ENCODE results near the gene CGB1.
"Not testable (repeated sequence)": the region's sequence is repeated elsewhere in the genome, so short reads cannot be mapped to it uniquely, and the experiment has no call there.

Gene CGB1

DNA sequence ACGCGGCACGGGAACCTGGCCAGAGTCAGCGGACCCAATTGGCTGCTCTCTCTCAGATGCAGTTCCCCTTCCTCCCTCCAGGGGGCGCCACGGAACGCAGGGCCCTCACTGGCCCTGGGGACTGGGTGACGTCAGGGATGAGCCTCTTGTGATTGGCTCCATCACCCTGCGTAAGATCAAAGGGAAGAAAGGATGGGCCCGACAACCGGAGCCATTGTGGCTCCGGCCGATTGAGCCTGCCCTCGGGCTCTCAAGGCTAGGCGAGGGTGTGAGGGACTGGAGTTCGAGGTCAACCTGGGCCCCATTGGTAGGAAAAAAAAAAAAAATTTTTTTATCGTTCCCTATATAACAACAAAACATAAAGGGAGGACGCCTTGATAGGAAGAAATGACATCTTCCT is at the start of gene CGB1:
Gene CGB1 (minus strand): TSS at position 81 of the 400 bp plus-strand sequence. CDS start 184 bp downstream, outside the sequence.
- DNase-seq (ENCODE audit: low spot score) = not testable (repeated sequence)

DNA sequence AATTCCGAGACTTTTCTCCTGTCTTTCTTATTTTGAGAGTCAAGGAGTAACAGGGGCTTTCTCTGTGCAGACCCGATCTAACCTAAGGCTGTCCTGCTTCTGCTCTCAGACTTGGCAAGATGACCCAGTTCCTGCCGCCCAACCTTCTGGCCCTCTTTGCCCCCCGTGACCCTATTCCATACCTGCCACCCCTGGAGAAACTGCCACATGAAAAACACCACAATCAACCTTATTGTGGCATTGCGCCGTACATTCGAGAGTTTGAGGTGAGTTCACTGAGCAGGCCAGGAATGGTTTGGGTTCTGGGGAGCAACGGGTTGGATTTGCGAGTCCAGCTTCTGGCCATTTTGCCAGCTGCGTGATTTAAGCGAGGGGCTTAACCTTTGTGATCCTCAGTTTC is 49.6 kb upstream of the CGB1 start:
- no peak for DNase-seq (ENCODE audit: low spot score)

DNA sequence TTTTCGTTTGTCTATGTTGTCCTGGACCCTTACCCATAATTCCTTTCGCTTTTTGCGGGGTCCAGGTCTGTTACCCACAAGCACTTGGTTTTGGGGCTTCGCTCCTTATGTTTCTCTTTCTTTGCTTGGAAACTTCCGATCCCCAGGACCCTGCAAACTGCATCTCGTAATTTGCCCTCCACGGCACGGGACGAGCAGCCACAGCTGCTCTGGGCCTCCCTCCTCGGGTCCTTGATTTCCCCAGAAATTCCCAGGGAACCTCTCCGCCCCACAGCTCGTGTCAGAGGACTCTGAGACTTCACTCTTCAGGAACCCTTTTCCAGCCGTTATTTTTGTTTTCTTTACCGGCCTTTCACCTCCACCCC is 49.2 kb upstream of the CGB1 start:
- no peak for DNase-seq (ENCODE audit: low spot score)

DNA sequence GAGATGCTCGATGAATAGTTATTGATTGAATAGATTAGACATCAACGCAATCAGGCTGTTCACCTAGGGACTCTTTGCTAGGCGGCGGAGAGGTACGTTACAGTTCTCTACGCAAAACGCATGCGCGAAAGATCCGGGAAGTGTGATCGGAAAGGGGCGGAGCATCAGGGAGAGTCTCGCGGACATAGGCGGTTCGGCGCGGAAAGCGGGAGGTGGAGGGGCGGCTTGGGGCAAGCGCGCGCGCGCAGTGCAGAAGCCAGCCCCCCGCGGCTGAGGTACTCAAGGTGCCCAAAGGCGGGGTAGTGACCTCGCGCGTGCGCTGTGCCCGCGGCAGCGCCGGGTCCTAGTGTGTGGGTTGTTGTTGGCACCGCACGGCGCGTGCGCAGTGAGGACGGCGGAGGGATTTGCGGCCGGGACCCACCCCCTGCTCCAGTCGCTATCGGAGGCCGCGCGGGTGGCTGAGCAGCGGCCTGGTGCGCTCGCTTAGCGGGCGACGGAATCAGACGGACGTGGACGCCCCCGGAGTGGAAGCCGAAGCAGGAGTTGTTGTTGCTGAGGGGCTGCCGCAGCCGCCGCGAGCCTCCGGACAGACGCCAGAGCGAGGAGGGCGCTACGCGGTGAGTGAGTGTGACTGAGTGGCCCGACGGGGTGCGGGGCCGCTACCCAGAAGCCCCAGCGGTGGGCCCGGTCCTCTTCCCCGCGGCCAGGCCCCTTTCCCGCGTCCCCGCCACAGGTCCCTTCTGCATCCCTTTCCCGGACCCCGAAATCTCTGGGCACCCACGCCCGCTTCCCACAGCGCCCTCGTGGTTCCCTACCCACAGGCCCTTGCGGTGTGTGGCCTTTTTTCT is 48.5 kb upstream of the CGB1 start, which contains the start of gene SNRNP70:
Gene SNRNP70 (plus strand): TSS at position 432 of the 848 bp plus-strand sequence. CDS start 964 bp downstream, outside the sequence.
- DNase-seq (ENCODE audit: low spot score) = peak; percentile 100

DNA sequence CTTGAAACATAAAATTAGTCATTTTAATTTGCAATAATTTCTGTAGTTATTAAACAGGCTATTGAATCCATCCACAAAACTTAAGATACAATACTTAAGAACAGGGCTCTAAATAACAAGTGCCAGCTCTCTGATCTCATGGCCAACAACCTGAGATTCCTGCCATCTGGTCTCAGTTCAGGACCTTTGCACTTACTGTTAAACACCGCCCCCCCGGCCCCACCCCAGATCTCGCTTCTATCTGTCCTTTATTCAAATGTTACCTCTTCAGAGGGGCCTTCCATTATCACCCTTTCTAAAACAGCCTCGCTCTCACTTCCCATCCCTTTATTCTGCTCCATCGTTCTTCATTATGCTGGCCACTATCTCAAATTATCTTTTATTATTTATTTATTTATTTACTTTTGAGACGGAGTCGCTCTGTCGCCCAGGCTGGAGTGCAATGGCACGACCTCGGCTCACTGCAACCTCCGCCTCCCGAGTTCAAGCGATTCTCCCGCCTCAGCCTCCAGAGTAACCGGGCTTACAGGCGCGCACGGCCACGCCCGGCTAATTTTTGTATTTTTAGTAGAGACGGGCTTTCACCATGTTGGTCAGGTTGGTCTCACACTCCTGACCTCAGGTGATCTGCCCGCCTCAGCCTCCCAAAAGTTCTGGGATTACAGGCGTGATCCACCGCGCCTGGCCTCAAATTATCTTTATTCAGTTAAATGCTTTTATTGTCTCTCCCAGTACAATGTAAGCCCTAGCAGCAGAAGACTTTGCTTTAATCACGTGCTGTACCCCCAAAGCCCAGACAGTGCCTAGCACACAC is 47.7 kb upstream of the CGB1 start:
- DNase-seq (ENCODE audit: low spot score) = no peak

DNA sequence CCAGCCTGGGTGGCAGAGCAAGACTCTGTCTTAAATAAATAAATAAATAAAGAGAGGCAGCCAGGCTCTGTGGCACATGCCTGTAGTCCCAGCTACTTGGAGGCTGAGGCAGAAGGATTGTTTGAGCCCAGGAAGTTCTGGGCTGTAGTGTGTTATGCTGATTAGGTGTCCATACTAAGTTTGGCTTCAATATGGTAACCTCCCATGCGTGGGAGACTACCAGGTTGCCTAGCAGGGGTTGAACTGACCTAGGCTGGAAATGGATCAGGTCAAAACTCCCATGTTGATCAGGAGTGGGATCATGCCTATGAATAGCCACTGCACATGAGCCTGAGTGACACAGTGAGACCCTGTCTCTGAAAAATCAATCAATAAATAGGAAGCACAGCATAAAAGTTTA is 44.6 kb upstream of the CGB1 start:
- no peak for DNase-seq (ENCODE audit: low spot score)

DNA sequence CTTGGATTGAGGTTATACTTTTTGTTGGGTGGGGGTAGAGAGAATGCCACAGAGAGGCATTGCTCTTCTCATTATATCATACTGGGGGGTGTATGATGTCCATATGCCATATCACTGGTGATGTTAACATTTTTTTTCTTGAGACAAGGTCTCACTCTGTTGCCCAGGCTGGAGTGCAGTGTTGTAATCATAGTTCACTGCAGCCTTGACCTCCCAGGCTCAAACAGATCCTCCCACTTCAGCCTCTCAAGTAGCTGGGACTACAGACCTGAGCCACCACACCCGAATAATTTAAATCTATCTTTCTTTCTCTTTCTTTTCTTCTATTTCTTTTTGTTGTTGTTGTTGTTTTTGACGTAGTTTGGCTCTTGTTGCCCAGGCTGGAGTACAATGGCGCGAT is 43.7 kb upstream of the CGB1 start:
- DNase-seq (ENCODE audit: low spot score) = no peak

DNA sequence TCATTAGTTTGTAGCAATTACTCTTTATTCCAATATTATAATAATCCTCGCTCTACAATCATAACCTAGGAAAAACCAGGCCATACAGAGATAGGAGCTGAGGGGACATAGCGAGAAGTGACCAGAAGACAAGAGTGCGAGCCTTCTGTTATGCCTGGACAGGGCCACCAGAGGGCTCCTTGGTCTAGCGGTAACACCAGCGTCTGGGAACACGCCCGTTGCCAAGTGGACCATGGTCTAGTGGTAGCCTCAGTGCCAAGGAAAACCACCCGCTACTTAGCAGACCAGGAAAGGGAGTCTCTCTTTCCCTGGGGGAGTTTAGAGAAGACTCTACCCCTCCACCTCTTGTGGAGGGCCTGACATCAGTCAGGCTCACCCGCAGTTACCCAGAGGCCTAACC is 38.2 kb upstream of the CGB1 start:
- not testable (repeated sequence) for DNase-seq (ENCODE audit: low spot score)

DNA sequence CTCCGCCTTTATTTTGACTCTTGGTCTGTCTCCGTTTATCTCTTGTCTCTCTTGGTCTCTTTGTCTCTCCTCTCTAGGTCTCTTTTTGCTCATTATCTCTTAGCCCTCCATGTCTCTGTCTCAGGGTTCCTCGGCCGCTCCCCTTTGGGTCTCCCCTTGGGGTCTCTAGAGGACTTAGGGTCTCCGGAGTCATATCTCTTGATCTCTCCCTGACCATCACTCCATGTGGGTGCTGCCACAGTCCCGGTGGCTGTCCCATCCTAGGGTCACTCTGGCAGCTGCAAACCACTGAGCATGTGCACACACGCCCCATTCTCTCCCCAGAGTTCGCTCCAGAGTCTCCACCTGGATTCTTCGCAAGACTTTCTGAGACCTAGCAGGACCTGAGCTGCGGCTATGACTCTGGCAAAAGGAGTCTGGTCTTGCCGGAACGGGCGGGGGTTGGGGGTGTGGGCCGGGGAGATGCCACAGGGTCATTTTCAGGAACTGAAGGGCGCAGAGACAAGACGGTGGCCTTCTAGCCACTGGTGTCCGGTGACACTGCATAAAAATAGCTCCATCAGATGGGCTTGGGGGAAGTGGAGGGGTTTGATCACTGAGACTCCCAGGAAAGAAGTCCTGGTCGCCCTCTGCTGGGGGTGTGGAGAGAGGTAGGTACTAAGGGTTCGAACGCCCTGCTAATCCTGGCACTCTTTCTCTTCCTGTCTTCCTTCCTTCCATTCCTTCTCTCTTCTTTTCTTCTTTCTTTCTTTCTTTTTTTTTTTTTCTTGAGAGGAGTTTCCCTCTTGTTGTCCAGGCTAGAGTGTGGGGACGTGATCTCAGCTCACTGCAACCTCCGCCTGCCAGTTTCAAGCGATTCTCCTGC is 37.1 kb upstream of the CGB1 start:
- DNase-seq (ENCODE audit: low spot score) = no peak

DNA sequence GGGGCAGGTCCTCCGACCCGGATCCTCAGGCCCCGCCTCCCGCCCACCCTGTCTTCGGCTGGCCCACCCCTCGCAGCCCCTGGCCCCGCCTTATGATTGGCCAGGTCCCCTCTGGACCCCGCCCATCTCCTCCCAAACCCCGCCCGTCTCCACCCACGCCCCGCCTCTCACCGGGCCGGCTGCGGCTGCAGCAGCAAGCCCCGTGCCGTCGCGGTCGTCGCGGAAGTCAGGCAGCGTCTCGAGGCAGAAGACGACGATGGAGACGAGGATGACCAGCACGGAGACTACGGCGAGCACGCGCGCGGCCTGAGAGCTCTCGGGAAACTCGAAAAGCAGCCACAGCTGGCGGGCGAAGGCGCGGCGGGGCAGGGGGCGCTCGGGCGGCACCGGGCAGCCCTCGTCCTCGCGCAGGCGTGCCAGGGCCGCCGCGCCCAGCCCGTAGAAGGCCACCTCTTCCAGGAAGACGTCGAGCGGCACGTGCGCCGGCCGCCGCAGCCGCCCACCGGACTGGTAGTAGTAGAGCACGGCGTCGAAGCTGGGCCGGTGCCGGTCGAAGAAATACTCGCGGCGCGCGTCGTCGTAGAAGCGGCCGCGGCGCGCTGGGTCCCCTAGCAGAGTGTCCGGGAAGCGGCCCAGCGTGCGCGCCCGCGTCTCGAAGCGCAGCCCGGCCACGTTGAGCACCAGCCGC is 35.3 kb upstream of the CGB1 start:
- DNase-seq (ENCODE audit: low spot score) = no peak

DNA sequence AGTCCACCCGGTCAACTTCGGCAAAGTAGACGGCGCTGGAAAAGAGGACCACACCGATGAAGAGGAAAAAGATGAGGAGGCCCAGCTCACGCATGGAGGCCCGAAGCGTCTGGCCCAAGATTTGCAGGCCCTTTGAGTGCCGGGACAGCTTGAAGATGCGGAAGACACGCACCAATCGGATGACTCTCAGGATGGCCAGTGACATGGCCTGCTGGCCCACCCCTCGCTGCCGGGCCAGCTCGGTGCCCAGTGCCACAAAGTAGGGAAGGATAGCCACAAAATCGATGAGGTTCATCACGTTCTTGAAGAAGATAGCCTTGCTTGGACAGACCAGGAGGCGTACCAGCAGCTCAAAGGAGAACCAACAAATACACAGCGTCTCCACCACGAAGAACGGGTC is 33.7 kb upstream of the CGB1 start:
- DNase-seq (ENCODE audit: low spot score) = no peak

DNA sequence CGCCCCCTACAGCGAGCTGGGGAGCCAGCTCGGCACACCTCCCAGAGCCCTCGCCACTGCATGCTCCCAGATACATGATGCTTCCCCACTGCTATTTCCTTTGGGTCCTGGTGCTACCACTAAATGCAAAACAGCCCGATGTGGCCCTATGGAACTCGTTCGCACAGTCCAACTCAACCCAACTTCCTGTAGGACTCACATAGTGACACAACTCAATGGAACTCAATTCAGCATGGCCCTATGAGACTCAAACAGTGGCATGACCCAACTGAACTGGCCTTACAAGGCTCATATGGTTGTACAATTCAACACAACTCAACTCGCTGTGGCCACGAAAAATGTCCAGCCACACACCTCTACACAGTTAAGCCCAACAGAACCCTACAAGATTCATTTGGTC is 32.3 kb upstream of the CGB1 start:
- DNase-seq (ENCODE audit: low spot score) = no peak

DNA sequence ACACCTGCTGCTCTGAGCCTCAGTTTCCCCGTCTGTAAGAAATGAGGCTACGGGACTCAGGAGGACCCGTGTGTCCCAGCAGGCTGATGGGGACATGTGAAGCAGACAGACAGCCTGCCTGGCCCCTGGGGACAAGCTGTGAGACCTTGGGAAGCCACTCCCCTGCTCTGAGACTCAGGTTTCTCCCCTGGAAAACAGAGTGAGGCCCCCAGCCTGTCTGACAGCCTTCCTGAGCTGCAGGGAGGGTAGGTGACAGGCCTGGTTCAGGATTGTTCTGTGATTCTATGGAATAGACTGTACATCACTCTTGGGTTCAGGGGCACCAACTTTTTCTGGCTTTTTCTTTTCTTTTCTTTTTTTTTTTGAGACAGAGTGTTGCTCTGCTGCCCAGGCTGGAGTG is 30.9 kb upstream of the CGB1 start:
- DNase-seq (ENCODE audit: low spot score) = no peak

DNA sequence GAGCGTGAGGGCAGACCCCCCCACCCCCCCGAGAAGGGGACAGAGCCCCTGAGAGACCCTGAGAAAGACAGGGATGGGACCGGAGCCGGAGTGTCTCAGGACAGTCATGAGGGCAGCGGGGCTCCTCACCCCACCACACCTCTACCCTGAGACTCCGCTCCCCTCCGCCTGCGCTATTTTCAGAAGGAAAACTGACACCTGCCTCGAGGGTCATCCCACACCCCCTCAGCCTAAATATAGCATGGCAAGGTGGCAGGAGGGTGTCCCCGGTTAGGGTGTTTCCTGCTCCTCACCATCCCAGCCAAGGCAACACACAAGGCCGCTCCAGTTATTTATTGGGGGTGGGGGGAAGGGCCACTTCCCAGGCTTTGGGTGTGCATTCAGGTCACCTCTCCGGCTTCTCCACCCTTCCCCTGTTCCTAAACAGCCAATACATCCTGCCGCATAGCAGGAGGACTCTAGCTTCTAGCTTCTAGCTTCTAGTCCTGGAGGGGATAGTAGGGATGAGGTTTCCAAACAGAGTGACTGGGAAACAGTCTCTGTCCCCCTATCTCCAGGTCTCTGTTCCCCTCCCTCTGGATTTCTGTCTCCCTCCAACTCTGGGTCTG is 29.3 kb upstream of the CGB1 start:
- DNase-seq (ENCODE audit: low spot score) = no peak

DNA sequence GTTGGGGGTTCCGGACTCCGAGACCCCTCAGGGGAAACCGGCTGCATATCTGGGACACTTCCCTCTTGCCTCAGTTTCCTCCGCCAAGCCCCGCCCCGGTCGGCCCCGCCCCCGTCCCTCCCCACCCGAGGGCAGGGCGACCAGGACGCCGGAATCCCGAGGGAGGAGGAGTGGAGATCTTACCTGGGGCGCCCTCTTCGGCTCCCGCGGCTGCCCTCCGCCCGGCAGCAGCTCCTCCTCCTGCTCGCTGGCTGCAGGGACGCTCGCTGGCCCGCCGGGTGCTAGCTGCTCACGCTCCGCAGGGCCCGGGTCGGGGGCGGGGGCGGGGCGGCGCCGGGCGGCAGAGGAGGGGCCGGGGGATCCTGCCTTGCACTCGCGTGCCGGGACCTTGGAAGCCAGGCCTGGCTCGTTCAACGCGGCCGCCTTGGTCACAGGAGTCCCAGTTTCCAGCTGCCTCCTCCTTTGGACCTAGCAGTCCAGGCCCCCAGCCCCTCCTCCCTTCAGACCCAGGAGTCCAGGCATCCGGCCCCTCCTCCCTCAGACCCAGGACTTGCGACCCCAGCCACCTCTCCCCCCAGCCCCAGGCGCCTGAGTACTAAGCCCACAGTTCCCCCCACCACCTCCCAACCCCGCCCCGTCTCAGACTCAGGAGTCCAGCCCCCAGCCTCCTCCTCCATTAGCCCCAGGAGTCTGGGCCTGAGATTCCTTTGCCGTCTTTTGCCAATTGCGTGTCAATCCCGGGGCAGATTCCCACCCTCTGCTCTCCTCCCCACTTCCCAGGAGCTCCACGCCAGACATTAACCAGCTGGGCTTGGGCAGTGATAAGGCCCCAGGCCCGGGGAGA is 28.3 kb upstream of the CGB1 start, which contains the start of gene NTF4:
Gene NTF4 (minus strand): TSS at position 51 of the 844 bp plus-strand sequence. CDS start 2,821 bp downstream, outside the sequence.
- DNase-seq (ENCODE audit: low spot score) = peak; percentile 61

DNA sequence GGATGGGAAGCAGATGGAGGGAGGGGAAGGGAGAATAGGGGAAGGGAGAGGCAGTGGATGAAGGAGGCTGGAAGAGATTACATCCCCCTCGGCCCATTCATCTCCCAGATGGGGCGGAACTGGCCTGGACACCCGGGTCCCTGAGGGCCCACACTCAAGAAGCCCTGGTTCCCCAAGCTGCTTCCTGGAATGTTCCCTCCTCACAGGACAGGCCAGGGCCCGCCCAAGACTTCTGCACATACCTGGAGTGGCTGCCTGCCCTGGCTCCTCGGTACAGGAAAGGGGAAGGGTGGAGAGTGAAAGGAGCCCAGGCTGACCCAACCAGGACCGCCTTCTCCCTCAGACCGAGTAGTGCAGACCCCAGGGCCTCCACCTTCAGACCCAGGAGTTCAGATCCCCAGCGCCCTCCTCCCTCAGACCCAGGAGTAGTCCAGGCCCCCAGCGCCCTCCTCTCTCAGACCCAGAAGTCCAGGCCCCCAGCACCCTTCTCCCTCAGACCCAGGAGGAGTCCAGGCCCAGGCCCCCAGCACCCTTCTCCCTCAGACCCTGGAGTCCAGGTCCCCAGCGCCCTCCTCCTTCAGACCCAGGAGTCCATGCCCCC is 27.4 kb upstream of the CGB1 start:
- no peak for DNase-seq (ENCODE audit: low spot score)

DNA sequence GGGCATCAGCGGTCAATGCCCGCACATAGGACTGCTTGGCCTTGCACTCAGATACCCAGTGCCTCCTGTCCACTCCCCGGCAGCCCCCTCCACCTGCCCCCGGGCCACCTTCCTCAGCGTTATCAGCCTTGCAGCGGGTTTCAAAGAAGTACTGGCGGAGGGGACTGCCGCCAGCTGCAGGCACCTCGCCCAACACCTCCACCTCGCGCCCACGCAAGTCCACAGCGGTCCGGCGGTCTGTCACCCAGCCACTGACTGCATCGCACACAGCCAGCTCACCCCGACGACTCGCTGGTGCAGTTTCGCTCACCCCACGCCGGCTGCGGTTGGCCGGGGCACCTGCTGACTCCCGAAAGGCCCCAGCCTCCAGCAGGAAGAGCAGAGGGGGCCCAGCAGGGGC is 24.8 kb upstream of the CGB1 start:
- DNase-seq (ENCODE audit: low spot score) = no peak

DNA sequence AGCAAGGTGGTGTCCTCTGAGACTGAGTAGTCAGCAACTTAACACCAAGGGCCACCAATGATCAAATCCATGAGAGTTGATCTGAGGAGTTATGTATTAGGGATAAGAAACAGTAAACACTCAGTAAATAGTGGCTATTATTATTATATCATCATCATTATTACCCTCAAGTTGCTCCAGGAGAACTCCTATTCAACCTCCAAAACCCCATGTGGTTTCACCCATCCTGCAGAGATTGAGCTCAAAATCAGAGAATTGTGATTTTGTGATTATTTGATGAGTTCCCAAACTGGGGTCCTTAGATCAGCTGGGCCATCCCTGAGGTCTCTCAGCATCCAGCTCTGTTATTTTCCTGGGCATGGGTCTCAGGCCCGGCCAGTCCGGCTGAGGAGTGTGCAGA is 24.3 kb upstream of the CGB1 start:
- no peak for DNase-seq (ENCODE audit: low spot score)

DNA sequence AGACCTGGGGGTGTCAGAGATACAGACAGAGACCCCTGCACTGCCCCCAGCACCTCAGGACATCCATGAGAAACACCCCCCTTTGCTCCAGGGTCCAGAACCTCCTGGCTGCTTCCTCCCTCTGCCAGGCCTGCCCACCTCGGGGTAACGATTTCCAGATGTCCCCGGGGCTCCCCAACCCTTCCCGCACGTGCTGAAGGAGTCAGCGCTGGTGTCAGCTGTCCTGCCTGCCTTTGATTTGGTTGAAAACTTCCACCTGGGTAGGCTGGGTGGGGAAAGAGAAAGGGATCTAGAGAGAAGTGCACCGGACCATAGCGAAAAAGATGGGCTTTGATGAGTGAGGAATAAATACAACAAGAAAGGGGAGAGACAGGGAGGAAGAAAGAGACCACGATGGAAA is 22.4 kb upstream of the CGB1 start:
- DNase-seq (ENCODE audit: low spot score) = no peak

DNA sequence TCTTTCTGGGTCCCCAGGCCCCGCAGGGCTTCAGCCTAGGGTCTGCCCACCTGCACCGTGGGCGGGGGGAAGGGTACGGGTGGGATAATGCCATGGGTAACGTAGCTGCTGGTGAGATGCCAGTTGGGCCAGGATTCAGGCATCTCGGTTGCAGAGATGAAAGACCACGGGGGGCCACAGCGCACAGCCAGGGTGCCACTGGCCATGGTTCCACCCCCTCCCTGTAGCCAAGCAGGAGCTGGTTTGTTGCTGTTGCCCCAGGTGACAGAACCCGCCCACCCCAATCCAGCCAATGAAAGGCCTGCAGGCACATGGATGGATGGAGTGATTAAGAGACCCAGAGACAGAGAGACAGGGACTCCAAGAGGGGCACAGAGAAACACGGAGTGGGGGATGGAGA is 21.9 kb upstream of the CGB1 start:
- peak; percentile 67 for DNase-seq (ENCODE audit: low spot score)
